SK-N-MC (cell line): ENCODE data around the gene NRN1.

ENCODE experiments used
- EZH2 ChIP-seq: fragments of 200-600 bp; sonication (generic); IDR thresholded peaks from one replicate; pipeline ENCODE4 v1.6.1; 2017; ENCODE audit warnings: antibody characterized with exemption
- POLR2AphosphoS5 ChIP-seq: IDR thresholded peaks from 2 replicates; pipeline ENCODE4 v1.6.1; 2012; ENCODE audit warnings: mild to moderate bottlenecking, low read depth, low read length, borderline replicate concordance

DNA sequence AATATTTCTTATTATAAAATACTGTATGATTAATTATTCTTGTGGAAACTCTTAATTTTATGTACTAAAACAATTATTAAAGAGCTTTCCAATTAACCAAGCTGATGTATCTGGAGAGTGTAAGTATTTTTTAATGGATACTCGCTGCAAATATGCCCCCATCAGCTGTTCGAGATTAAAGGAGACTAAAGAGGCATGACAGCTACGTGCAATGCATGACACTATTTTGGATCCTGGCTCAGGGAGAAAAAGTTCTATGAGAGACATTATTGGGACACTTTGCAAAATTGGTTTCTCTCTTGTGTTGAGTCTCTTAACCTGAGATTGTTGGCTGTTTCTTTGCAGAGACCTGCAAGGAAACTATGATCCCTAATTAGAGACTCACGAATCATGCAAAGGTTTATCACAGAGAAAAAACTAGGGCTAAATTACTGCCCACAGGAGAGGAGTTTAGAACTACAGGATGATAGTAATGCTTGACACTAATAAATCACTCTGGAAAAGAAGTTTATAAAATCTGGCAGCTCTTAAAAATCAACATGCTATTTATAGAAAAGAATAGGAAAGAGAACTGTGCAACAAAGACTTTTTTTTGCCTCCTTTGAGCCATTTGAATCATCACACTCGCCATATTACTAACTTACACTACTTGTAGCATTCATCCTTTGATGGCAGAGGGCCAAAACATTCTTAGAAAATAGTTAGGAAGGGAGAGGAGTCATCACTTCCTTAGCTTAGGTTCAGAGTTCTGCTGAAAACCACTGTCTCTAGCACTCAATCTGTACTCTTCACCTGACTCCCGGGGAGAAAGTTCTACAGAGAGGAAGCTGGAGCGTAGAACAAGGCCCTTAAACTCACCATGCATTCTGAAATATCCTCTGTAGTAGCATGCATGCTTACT, 25.3 kb downstream of the NRN1 start:
- TF ChIP-seq POLR2AphosphoS5 (no peak), EZH2 (no peak)
